Nephron (organoid): ENCODE measurements around the gene PRKAR2A.

Experiments used
- H3K27ac Mint-ChIP-seq, 3 experiments: 2 replicates each; pipeline ENCODE4 v1.8.0; 2020; ENCODE audit warnings: mixed read lengths in 3 of 3, mild to moderate bottlenecking in 2 of 3, moderate library complexity in 1 of 3
- H3K27me3 Mint-ChIP-seq: 2 replicates; pipeline ENCODE4 v1.8.0; 2021; ENCODE audit warnings: low read depth, mild to moderate bottlenecking, moderate library complexity, mixed read lengths
- H3K36me3 Mint-ChIP-seq: 2 replicates; pipeline ENCODE4 v1.8.0; 2020; ENCODE audit warnings: low read depth, mixed read lengths
- H3K4me1 Mint-ChIP-seq: 2 replicates; pipeline ENCODE4 v1.8.0; 2020; ENCODE audit warnings: mixed read lengths
- H3K4me3 Mint-ChIP-seq, 3 experiments: 2 replicates each; pipeline ENCODE4 v1.8.0; 2020; ENCODE audit warnings: mild to moderate bottlenecking in 3 of 3, mixed read lengths in 3 of 3, moderate library complexity in 2 of 3
- H3K9me3 Mint-ChIP-seq: 2 replicates; pipeline ENCODE4 v1.8.0; 2020; ENCODE audit warnings: mixed read lengths
- CTCF ChIP-seq, 3 experiments: fragments of 200-600 bp; sonication (generic); IDR thresholded peaks; one replicate each; pipeline ENCODE4 v1.5.0; 2021; ENCODE audit warnings: antibody characterized with exemption in 3 of 3; ENCODE audit not compliant: unreplicated experiment in 3 of 3

PRKAR2A gene

DNA sequence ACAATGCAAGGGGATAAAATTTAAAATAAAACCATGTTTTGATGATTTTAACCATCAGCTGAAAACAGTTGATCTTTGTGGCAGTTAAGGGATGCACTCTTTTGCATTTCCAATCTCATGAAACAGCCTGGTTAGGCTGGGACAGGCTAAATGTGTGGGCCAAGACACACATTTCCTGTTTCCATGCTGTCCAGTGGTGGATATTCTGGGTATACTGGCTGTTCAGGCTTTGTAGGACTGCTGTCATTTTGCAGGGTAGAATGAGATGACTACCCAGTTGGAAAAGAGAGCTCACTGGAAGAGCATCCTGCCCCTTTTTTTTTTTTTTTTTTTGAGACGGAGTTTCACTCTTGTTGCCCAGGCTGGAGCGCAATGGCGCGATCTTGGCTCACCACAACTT lies 88.6 kb downstream of the PRKAR2A start:
- H3K27ac Mint-ChIP-seq, result no peak overlapping the region
- H3K9me3 Mint-ChIP-seq, result no peaks in the 10 kb centered on the region
- H3K4me3 Mint-ChIP-seq, result no peak overlapping the region
- no peaks in the 10 kb centered on the region for H3K27me3 Mint-ChIP-seq
- H3K36me3 Mint-ChIP-seq, result peaks cover 34% of the 10 kb centered on the region
- H3K4me1 Mint-ChIP-seq, result no peaks in the 10 kb centered on the region
- TF ChIP-seq CTCF (IDR thresholded peaks at IDR 0.05; ENCODE audit: unreplicated experiment in 3 of 3), result no peak

DNA sequence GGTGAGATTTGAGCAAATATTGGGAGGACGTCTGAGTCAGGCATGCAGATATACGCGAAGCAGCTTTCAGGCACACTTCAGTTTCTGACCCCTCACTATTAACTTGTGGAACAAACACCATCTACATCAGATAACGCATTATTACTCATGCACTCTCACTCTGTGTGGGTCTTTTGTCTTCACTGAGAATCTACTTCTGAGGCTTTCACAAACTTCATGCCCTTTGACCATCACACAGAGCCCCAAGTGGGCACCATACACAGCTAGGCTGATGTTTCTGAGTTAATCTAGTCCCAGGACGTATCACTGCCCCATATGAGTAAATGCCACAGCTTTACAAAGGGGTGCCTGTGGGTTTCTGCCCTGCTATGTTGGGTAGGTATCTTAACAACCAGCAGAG lies 91.0 kb downstream of the PRKAR2A start:
- Mint-ChIP-seq H3K4me1 (no peaks in the 10 kb centered on the region), H3K4me3 (no peak overlapping the region), H3K9me3 (no peaks in the 10 kb centered on the region), H3K27me3 (no peaks in the 10 kb centered on the region), H3K36me3 (peaks cover 32% of the 10 kb centered on the region), H3K27ac (no peak overlapping the region)
- TF ChIP-seq CTCF (IDR thresholded peaks at IDR 0.05; ENCODE audit: unreplicated experiment in 3 of 3), result no peak

DNA sequence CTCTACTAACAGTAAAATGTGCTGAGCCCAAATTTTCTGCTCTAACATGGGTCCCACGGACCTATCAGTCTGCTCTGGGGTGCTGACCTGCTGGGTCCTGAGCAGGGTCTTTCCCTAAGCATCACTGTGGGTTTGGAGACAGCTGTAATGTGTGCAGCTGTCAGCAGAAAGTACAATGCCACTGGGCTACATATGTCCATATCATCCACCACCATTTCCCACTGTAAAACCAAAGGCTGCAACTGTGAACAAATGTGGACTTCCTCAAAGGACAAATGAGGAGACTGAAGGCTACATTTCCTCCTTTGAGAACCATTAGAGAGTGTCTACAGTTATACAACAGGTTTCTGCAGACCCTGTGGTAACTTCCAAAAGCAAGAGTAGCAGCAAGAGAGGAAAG lies 96.8 kb downstream of the PRKAR2A start:
- Mint-ChIP-seq H3K9me3 (no peaks in the 10 kb centered on the region), H3K27ac (peak overlapping the region; percentile 7 to 20 (median 11)), H3K36me3 (peaks cover 36% of the 10 kb centered on the region), H3K27me3 (no peaks in the 10 kb centered on the region), H3K4me3 (no peak overlapping the region), H3K4me1 (peaks cover 19% of the 10 kb centered on the region)
- TF ChIP-seq CTCF (IDR thresholded peaks at IDR 0.05; ENCODE audit: unreplicated experiment in 3 of 3), result no peak

GRCh38 chr3:48748754-48749153 lies 98.9 kb downstream of the PRKAR2A start:
- no peak overlapping the region for H3K4me3 Mint-ChIP-seq
- no peaks in the 10 kb centered on the region for H3K27me3 Mint-ChIP-seq
- peaks cover 36% of the 10 kb centered on the region for H3K36me3 Mint-ChIP-seq
- no peak for TF ChIP-seq CTCF (IDR thresholded peaks at IDR 0.05; ENCODE audit: unreplicated experiment in 3 of 3)
- no peaks in the 10 kb centered on the region for H3K9me3 Mint-ChIP-seq
- H3K27ac Mint-ChIP-seq, result no peak overlapping the region
- H3K4me1 Mint-ChIP-seq, result peaks cover 19% of the 10 kb centered on the region

- peaks cover 19% of the 10 kb centered on the region for H3K4me1 Mint-ChIP-seq
- no peaks in the 10 kb centered on the region for H3K27me3 Mint-ChIP-seq
- H3K9me3 Mint-ChIP-seq, result no peaks in the 10 kb centered on the region
- H3K27ac Mint-ChIP-seq, result peak overlapping the region in 1 of 3 experiments; percentile 75
- TF ChIP-seq CTCF (IDR thresholded peaks at IDR 0.05; ENCODE audit: unreplicated experiment in 3 of 3), result no peak
- peaks cover 31% of the 10 kb centered on the region for H3K36me3 Mint-ChIP-seq
- H3K4me3 Mint-ChIP-seq, result no peak overlapping the region
Observed at GRCh38 chr3:48747706-48748105, 100.0 kb downstream of the PRKAR2A start.

- Mint-ChIP-seq H3K27ac (peak overlapping the region in 2 of 3 experiments; percentile 25 to 75), H3K27me3 (no peaks in the 10 kb centered on the region), H3K36me3 (peaks cover 29% of the 10 kb centered on the region), H3K9me3 (no peaks in the 10 kb centered on the region), H3K4me3 (no peak overlapping the region), H3K4me1 (peaks cover 19% of the 10 kb centered on the region)
- no peak for TF ChIP-seq CTCF (IDR thresholded peaks at IDR 0.05; ENCODE audit: unreplicated experiment in 3 of 3)
Observed at GRCh38 chr3:48747015-48747615, 100.6 kb downstream of the PRKAR2A start.
